K562 (cell line): ENCODE measurements around the gene LRRC74B. TPM values are rescaled to one million over a fixed set of nuclear protein-coding genes. Genes with fewer than 3 reads are reported as not detected.
A peak's percentile ranks its signal among the peaks of the same experiment; 100 is the strongest.

Source experiments
- CEBPG ChIP-seq, 3 experiments: fragments of 200-800 bp in 1 of 3; sonication (Bioruptor generic) in 1 of 3; sonication (generic) in 1 of 3; formaldehyde crosslinking in 1 of 3; IDR thresholded peaks in 2 of 3; conservative IDR thresholded peaks in 1 of 3; 2 replicates each; pipeline versions ENCODE4 v1.6.1 to v1.8.0; 2016 to 2022; ENCODE audit warnings: missing compliant biosample characterization in 2 of 3, missing genetic modification characterization in 2 of 3, mild to moderate bottlenecking in 1 of 3, missing genetic modification reagents in 1 of 3
- CTBP1 ChIP-seq: fragments of 450-650 bp; IDR thresholded peaks from 2 replicates; pipeline ENCODE4 v1.6.1; 2016; ENCODE audit warnings: borderline replicate concordance
- E2F5 ChIP-seq: sonication (generic); formaldehyde crosslinking; IDR thresholded peaks from 2 replicates; pipeline ENCODE4 v1.8.0; 2022; ENCODE audit warnings: mild to moderate bottlenecking, missing genetic modification reagents
- FOXK1 ChIP-seq: sonication (generic); formaldehyde crosslinking; IDR thresholded peaks from 2 replicates; pipeline ENCODE4 v1.8.0; 2022; ENCODE audit warnings: missing genetic modification reagents, mild to moderate bottlenecking, borderline replicate concordance
- HDAC2 ChIP-seq: fragments of 450-650 bp; IDR thresholded peaks from 2 replicates; pipeline ENCODE4 v1.6.1; 2016; ENCODE audit warnings: mild to moderate bottlenecking
- KDM2B ChIP-seq: fragments of 250-450 bp; sonication (Bioruptor Pico); IDR thresholded peaks from 2 replicates; pipeline ENCODE4 v1.8.0; 2021; ENCODE audit warnings: mild to moderate bottlenecking, moderate library complexity
- KDM5B ChIP-seq: fragments of 200-600 bp; sonication (generic); IDR thresholded peaks from 2 replicates; pipeline ENCODE4 v1.6.1; 2012; ENCODE audit warnings: low read depth, mild to moderate bottlenecking, moderate library complexity, low read length, control low read depth, inconsistent platforms; ENCODE audit not compliant: insufficient replicate concordance
- LARP7 ChIP-seq: fragments of 450-650 bp; IDR thresholded peaks from 2 replicates; pipeline ENCODE4 v1.6.1; 2016
- MYBL2 ChIP-seq, 2 experiments: fragments of 450-650 bp in 1 of 2; sonication (generic) in 1 of 2; formaldehyde crosslinking in 1 of 2; IDR thresholded peaks; 2 replicates each; pipeline versions ENCODE4 v1.6.1 to v1.8.1; 2017 to 2022; ENCODE audit warnings: borderline replicate concordance in 1 of 2, inconsistent platforms in 1 of 2, low read depth in 1 of 2, mild to moderate bottlenecking in 1 of 2, missing genetic modification reagents in 1 of 2, moderate library complexity in 1 of 2
- NEUROD1 ChIP-seq: fragments of 150-350 bp; IDR thresholded peaks from 2 replicates; pipeline ENCODE4 v1.6.1; 2014; ENCODE audit warnings: borderline replicate concordance, low read length, low read depth; ENCODE audit not compliant: partially characterized antibody
- NR0B1 ChIP-seq: fragments of 450-650 bp; IDR thresholded peaks from one replicate; pipeline ENCODE4 v1.6.1; 2018; ENCODE audit warnings: mild to moderate bottlenecking, moderate library complexity; ENCODE audit not compliant: partially characterized antibody
- POLR2B ChIP-seq: fragments of 450-650 bp; IDR thresholded peaks from 2 replicates; pipeline ENCODE4 v1.6.1; 2018; ENCODE audit warnings: low read depth; ENCODE audit not compliant: partially characterized antibody
- RBM14 ChIP-seq: fragments of 200-400 bp; formaldehyde crosslinking; IDR thresholded peaks from 2 replicates; pipeline ENCODE4 v1.6.1; 2018; ENCODE audit warnings: low read depth, mild to moderate bottlenecking, low read length, moderate library complexity, borderline replicate concordance; ENCODE audit not compliant: insufficient read depth
- RBM39 ChIP-seq: fragments of 200-400 bp; formaldehyde crosslinking; optimal IDR thresholded peaks from 2 replicates; pipeline ENCODE3; 2018; ENCODE audit warnings: low read depth, low read length
- SMAD1 ChIP-seq: fragments of 150-350 bp; IDR thresholded peaks from 2 replicates; pipeline ENCODE4 v1.6.1; 2014; ENCODE audit warnings: low read length, low read depth; ENCODE audit not compliant: partially characterized antibody
- SMAD4 ChIP-seq: fragments of 250-450 bp; sonication (Bioruptor Pico); conservative IDR thresholded peaks from 2 replicates; pipeline ENCODE4 v1.8.0; 2021; ENCODE audit warnings: inconsistent platforms, mild to moderate bottlenecking, moderate library complexity
- XRCC5 ChIP-seq: fragments of 200-400 bp; formaldehyde crosslinking; IDR thresholded peaks from 2 replicates; pipeline ENCODE4 v1.6.1; 2017; ENCODE audit warnings: low read depth, mild to moderate bottlenecking, low read length
- ZNF384 ChIP-seq: IDR thresholded peaks from 2 replicates; pipeline ENCODE4 v1.6.1; 2012; ENCODE audit warnings: low read depth, low read length, improper control_type of control experiment
- ZNF436 ChIP-seq: fragments of 250-450, 450-650 bp; sonication (Bioruptor Pico); formaldehyde crosslinking; IDR thresholded peaks from 2 replicates; pipeline ENCODE4 v1.7.0; 2020; ENCODE audit warnings: mild to moderate bottlenecking
- ZNF77 ChIP-seq: fragments of 250-450 bp; sonication (Bioruptor Pico); IDR thresholded peaks from 2 replicates; pipeline ENCODE4 v1.5.0; 2020
- polyA plus RNA-seq, 8 experiments: library from polyadenylated mRNA; depleted of rRNA in 4 of 8; stranded (reverse) in 5 of 8; unstranded in 3 of 8; fragments of >200 nt; fragmentation: Nextera tagmentation in 2 of 8; fragmentation: Illumina TruSeq in 1 of 8; extraction: Ambion mirVana in 2 of 8; extraction: Trizol in 1 of 8; gene quantifications; 2 replicates each; pipeline versions ENCODE4 v1.2.1 to v1.2.3, GENCODE V29; 2011 to 2014; ENCODE audit warnings: inconsistent platforms in 1 of 8, missing spikeins in 1 of 8
- total RNA-seq, 7 experiments: library from RNA; depleted of rRNA in 6 of 7; stranded (reverse); fragments of >200 nt in 6 of 7; fragmentation: Illumina TruSeq in 2 of 7; extraction: Trizol in 2 of 7; gene quantifications; 2 replicates each; pipeline versions ENCODE4 v1.2.1 to v1.2.3, GENCODE V29; 2011 to 2021; ENCODE audit warnings: low replicate concordance in 1 of 7
- TF ChIP-seq, protein P1 (sequence below), 3 experiments: IDR thresholded peaks in 2 of 3; conservative IDR thresholded peaks in 1 of 3; 2 replicates each; pipeline ENCODE4 v1.5.1; 2011 to 2012; ENCODE audit warnings: low read length in 3 of 3, mild to moderate bottlenecking in 3 of 3, control low read depth in 2 of 3, improper control_type of control experiment in 1 of 3, inconsistent platforms in 1 of 3, low read depth in 1 of 3, mixed read lengths in 1 of 3, moderate library complexity in 1 of 3; ENCODE audit not compliant: insufficient read depth in 2 of 3

The LRRC74B gene
- total and polyA plus RNA-seq, 9 of the 15 experiments (the other 6 are each of a cell fraction or from before 2014, with no cell fraction given) = not detected

GRCh38 chr22:21074102-21074715 is 28.5 kb downstream of the LRRC74B start (continued):
- TF ChIP-seq CTBP1 (peak; percentile 27; the same call in 1 of the 2 replicates), ZNF77 (no peak), ZNF384 (peak; percentile 24), POLR2B (no peak), ZNF436 (CRISPR knock-in tag) (no peak), NEUROD1 (no peak), E2F5 (CRISPR knock-in tag) (0 out of 2 replicates have a peak, but pooled peaks have one; percentile 10), SMAD4 (no peak), KDM2B (CRISPR knock-in tag) (no peak), XRCC5 (no peak), FOXK1 (no peak), NR0B1 (no peak), LARP7 (no peak), RBM14 (no peak), HDAC2 (0 out of 2 replicates have a peak, but pooled peaks have one; percentile 21), KDM5B (no peak), RBM39 (peak; percentile 18), SMAD1 (no peak), CEBPG (CRISPR knock-in tag; IDR thresholded peaks at IDR 0.05) (peak; percentile 82), CEBPG (tag; conservative IDR thresholded peaks at IDR 0.05 in 1 of 2, IDR thresholded peaks at IDR 0.05 in 1 of 2) (peak; percentile 97 to 98), MYBL2 (IDR thresholded peaks at IDR 0.05; ENCODE audit: low read depth) (no peak), MYBL2 (CRISPR knock-in tag; IDR thresholded peaks at IDR 0.05; ENCODE audit: borderline replicate concordance) (0 out of 2 replicates have a peak, but pooled peaks have one; percentile 2)
- TF ChIP-seq, protein P1, sequence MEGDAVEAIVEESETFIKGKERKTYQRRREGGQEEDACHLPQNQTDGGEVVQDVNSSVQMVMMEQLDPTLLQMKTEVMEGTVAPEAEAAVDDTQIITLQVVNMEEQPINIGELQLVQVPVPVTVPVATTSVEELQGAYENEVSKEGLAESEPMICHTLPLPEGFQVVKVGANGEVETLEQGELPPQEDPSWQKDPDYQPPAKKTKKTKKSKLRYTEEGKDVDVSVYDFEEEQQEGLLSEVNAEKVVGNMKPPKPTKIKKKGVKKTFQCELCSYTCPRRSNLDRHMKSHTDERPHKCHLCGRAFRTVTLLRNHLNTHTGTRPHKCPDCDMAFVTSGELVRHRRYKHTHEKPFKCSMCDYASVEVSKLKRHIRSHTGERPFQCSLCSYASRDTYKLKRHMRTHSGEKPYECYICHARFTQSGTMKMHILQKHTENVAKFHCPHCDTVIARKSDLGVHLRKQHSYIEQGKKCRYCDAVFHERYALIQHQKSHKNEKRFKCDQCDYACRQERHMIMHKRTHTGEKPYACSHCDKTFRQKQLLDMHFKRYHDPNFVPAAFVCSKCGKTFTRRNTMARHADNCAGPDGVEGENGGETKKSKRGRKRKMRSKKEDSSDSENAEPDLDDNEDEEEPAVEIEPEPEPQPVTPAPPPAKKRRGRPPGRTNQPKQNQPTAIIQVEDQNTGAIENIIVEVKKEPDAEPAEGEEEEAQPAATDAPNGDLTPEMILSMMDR (IDR thresholded peaks at IDR 0.05 in 2 of 3, conservative IDR thresholded peaks at IDR 0.05 in 1 of 3; ENCODE audit: insufficient read depth in 2 of 3, low read depth in 1 of 3, low read length in 3 of 3) = no peak
